Kidney (tissue), 14 donors: Measurements from ENCODE around the gene TOP2A. TPM values are rescaled to one million over a fixed set of nuclear protein-coding genes. Genes with fewer than 3 reads are reported as not detected.

Source experiments
- DNase-seq, 5 donors: peaks; one replicate each; pipeline ENCODE4 v3.0.0-alpha.2; 2013 to 2020
- FAIRE-seq: peaks from 2 replicates; lab custom pipeline; 2012; peaks lifted over from hg19 to GRCh38; lab: Jason Lieb, UNC
- H3K27ac ChIP-seq, 2 donors: one replicate each; pipeline ENCODE4 v1.7.0; 2013; ENCODE audit warnings: low read depth in 2 of 2, low read length in 2 of 2, inconsistent platforms in 1 of 2
- H3K27me3 ChIP-seq: one replicate; pipeline ENCODE4 v1.7.1; 2013; ENCODE audit warnings: low read length, inconsistent platforms; ENCODE audit not compliant: control insufficient read depth, insufficient read depth
- H3K36me3 ChIP-seq, 3 donors: one replicate each; pipeline versions ENCODE4 v1.7.0 to v1.7.1; 2013; ENCODE audit warnings: low read length in 3 of 3, control low read depth in 1 of 3, inconsistent platforms in 1 of 3; ENCODE audit not compliant: insufficient read depth in 3 of 3, control insufficient read depth in 2 of 3
- H3K4me1 ChIP-seq, 3 donors: one replicate each; pipeline versions ENCODE4 v1.7.0 to v1.7.1; 2013; ENCODE audit warnings: low read length in 3 of 3, inconsistent platforms in 1 of 3, low read depth in 1 of 3; ENCODE audit not compliant: control insufficient read depth in 2 of 3, insufficient read depth in 2 of 3
- H3K4me3 ChIP-seq, 3 donors: one replicate each; pipeline versions ENCODE4 v1.7.0 to v1.8.1; 2013; ENCODE audit warnings: low read length in 3 of 3, control low read depth in 1 of 3, inconsistent platforms in 1 of 3
- H3K9ac ChIP-seq, 3 donors: one replicate each; pipeline versions ENCODE4 v1.7.0 to v1.7.1; 2013; ENCODE audit warnings: low read length in 3 of 3, control low read depth in 1 of 3, inconsistent platforms in 1 of 3
- H3K9me3 ChIP-seq, 3 donors: one replicate each; pipeline versions ENCODE4 v1.7.0 to v1.7.1; 2013; ENCODE audit warnings: low read length in 3 of 3, control low read depth in 1 of 3, inconsistent platforms in 1 of 3; ENCODE audit not compliant: control insufficient read depth in 2 of 3, insufficient read depth in 1 of 3
- intact Hi-C: fragments of 100-400 bp; cut with DNase I; formaldehyde crosslinking; loops from one replicate; pipeline ENCODE4 v1.11.1; 2022
- polyA plus RNA-seq: library from polyadenylated mRNA; stranded (reverse); fragments of 350-450 nt; fragmentation: Illumina TruSeq; extraction: RNeasy Lipid Tissue Mini Kit (QIAGEN cat#74804); gene quantifications from one replicate; pipeline ENCODE4 v1.2.3, GENCODE V29; 2014; ENCODE audit warnings: low read depth, low replicate concordance; ENCODE audit not compliant: insufficient read depth
- total RNA-seq: library from RNA; stranded (reverse); fragmentation: NEBNext Ultra II Directional; extraction: Animal tissue kit (Norgen Biotek cat#: 25700); gene quantifications from one replicate; pipeline ENCODE4 v1.2.1, GENCODE V29; 2021
- TF ChIP-seq, protein P1 (sequence below): IDR thresholded peaks from 3 replicates; pipeline ENCODE4 v1.5.1; 2012; ENCODE audit warnings: mild to moderate bottlenecking, moderate library complexity, borderline replicate concordance; ENCODE audit not compliant: insufficient read depth; ENCODE audit errors: extremely low read depth
- donor health status: control.
- donor health status: control.
- donor health status: control.
- donor health status: control.
- donor health status: control.
- donor health status: DM: yes; HTN: yes; CAD: no.
- donor health status: Normal renal cell carcinoma (clear cell type).

Gene TOP2A
- total and polyA plus RNA-seq, 2 donors from 2014 or later, result 0.82 to 2.7 TPM

GRCh38 chr17:40447148-40447644, 29.5 kb upstream of the TOP2A start:
- peak overlapping the region in 2 of 3 donors; percentile 55 to 66 for H3K4me3 ChIP-seq

GRCh38 chr17:40445751-40446468, 28.2 kb upstream of the TOP2A start:
- intact Hi-C loops, result loop anchor here (10.0 kb wide), 1 partner anchor 89 kb away; no protein-coding TSS in a partner anchor
- TF ChIP-seq, protein P1, sequence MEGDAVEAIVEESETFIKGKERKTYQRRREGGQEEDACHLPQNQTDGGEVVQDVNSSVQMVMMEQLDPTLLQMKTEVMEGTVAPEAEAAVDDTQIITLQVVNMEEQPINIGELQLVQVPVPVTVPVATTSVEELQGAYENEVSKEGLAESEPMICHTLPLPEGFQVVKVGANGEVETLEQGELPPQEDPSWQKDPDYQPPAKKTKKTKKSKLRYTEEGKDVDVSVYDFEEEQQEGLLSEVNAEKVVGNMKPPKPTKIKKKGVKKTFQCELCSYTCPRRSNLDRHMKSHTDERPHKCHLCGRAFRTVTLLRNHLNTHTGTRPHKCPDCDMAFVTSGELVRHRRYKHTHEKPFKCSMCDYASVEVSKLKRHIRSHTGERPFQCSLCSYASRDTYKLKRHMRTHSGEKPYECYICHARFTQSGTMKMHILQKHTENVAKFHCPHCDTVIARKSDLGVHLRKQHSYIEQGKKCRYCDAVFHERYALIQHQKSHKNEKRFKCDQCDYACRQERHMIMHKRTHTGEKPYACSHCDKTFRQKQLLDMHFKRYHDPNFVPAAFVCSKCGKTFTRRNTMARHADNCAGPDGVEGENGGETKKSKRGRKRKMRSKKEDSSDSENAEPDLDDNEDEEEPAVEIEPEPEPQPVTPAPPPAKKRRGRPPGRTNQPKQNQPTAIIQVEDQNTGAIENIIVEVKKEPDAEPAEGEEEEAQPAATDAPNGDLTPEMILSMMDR, result no peak
- DNase-seq (no peak), FAIRE-seq (no peak)
- Histone ChIP-seq H3K9ac (peak overlapping the region in 2 of 3 donors; percentile 88 to 99), H3K36me3 (peaks cover 0 to 12% (median 3%) of the 10 kb centered on the region in 3 donors), H3K27ac (peak overlapping the region; percentile 93 to 96), H3K4me1 (peaks cover 6 to 42% (median 28%) of the 10 kb centered on the region in 3 donors), H3K27me3 (no peaks in the 10 kb centered on the region), H3K4me3 (peak overlapping the region; percentile 27 to 95 (median 66)), H3K9me3 (no peaks in the 10 kb centered on the region)

More at GRCh38 chr17:40447148-40447644, 29.5 kb upstream of the TOP2A start:
- H3K9me3 ChIP-seq, result no peaks in the 10 kb centered on the region
- intact Hi-C loops, result loop anchor here (10.0 kb wide), 1 partner anchor 88 kb away; no protein-coding TSS in a partner anchor
- no peak for FAIRE-seq
- H3K36me3 ChIP-seq, result peaks cover 0 to 14% (median 4%) of the 10 kb centered on the region in 3 donors
- DNase-seq, result peak in 3 of 5 donors; percentile 40 to 85 (median 60)
- H3K27me3 ChIP-seq, result no peaks in the 10 kb centered on the region
- H3K9ac ChIP-seq, result peak overlapping the region in 1 of 3 donors; percentile 74
- TF ChIP-seq, protein P1, result no peak
- H3K27ac ChIP-seq, result peak overlapping the region; percentile 91 to 93
- H3K4me1 ChIP-seq, result peaks cover 6 to 51% (median 34%) of the 10 kb centered on the region in 3 donors

- H3K9ac ChIP-seq, result peak overlapping the region; percentile 75 to 99 (median 95)
- intact Hi-C loops, result loop anchor here (10.0 kb wide), 1 partner anchor 91 kb away; no protein-coding TSS in a partner anchor
- peak in 2 of 5 donors; percentile 32 to 42 for DNase-seq
- no peaks in the 10 kb centered on the region for H3K27me3 ChIP-seq
- no peaks in the 10 kb centered on the region for H3K9me3 ChIP-seq
- H3K4me3 ChIP-seq, result peak overlapping the region; percentile 66 to 95 (median 83)
- H3K27ac ChIP-seq, result peak overlapping the region; percentile 91 to 96
- TF ChIP-seq, protein P1, result no peak
- peaks cover 3 to 28% (median 27%) of the 10 kb centered on the region in 3 donors for H3K4me1 ChIP-seq
- no peak for FAIRE-seq
- H3K36me3 ChIP-seq, result peaks cover 0 to 12% (median 3%) of the 10 kb centered on the region in 3 donors
Measured at GRCh38 chr17:40443988-40444899, 26.5 kb upstream of the TOP2A start.
